Liver (tissue), 9 donors: ENCODE results near the gene GNG4. TPM values are rescaled to one million over a fixed set of nuclear protein-coding genes. Genes with fewer than 3 reads are reported as not detected.

Experiments
- DNase-seq: peaks from one replicate; pipeline ENCODE4 v3.0.0-alpha.2; 2017; ENCODE audit warnings: low spot score
- H3K27ac ChIP-seq, 2 donors: one replicate each; pipeline ENCODE4 v1.7.0; 2013; ENCODE audit warnings: inconsistent platforms in 2 of 2, low read length in 2 of 2, control low read depth in 1 of 2, low read depth in 1 of 2, mild to moderate bottlenecking in 1 of 2
- H3K27me3 ChIP-seq, 4 donors: one replicate each; pipeline versions ENCODE4 v1.6.1 to v1.7.0; 2013; ENCODE audit warnings: low read length in 3 of 4, inconsistent platforms in 1 of 4, mild to moderate bottlenecking in 1 of 4, moderate library complexity in 1 of 4; ENCODE audit not compliant: control insufficient read depth in 4 of 4, insufficient read depth in 4 of 4
- H3K36me3 ChIP-seq, 4 donors: one replicate each; pipeline versions ENCODE4 v1.6.1 to v1.7.0; 2013; ENCODE audit warnings: low read length in 3 of 4, mild to moderate bottlenecking in 3 of 4, low read depth in 1 of 4, moderate library complexity in 1 of 4; ENCODE audit not compliant: control insufficient read depth in 4 of 4, insufficient read depth in 3 of 4
- H3K4me1 ChIP-seq, 4 donors: one replicate each; pipeline versions ENCODE4 v1.6.1 to v1.7.0; 2013; ENCODE audit warnings: low read length in 3 of 4, mild to moderate bottlenecking in 3 of 4, moderate library complexity in 1 of 4; ENCODE audit not compliant: control insufficient read depth in 4 of 4, insufficient read depth in 4 of 4
- H3K4me3 ChIP-seq, 3 donors: one replicate each; pipeline versions ENCODE4 v1.6.1 to v1.7.0; 2013; ENCODE audit warnings: low read length in 3 of 3, control low read depth in 1 of 3, low read depth in 1 of 3, mild to moderate bottlenecking in 1 of 3
- H3K9ac ChIP-seq, 2 donors: one replicate each; pipeline ENCODE4 v1.7.0; 2013; ENCODE audit warnings: low read length in 2 of 2, mild to moderate bottlenecking in 2 of 2, moderate library complexity in 2 of 2, control low read depth in 1 of 2, low read depth in 1 of 2
- H3K9me3 ChIP-seq, 4 donors: one replicate each; pipeline versions ENCODE4 v1.6.1 to v1.7.0; 2013; ENCODE audit warnings: low read length in 3 of 4; ENCODE audit not compliant: control insufficient read depth in 4 of 4
- EGR1 ChIP-seq, 2 donors: IDR thresholded peaks; 2 replicates each; pipeline ENCODE4 v1.6.1; 2016 to 2018; ENCODE audit warnings: antibody characterized with exemption in 2 of 2, low read depth in 2 of 2
- FOXA1 ChIP-seq: IDR thresholded peaks from 2 replicates; pipeline ENCODE4 v1.6.1; 2016; ENCODE audit warnings: antibody characterized with exemption
- FOXA2 ChIP-seq: IDR thresholded peaks from 2 replicates; pipeline ENCODE4 v1.6.1; 2016; ENCODE audit warnings: antibody characterized with exemption
- GABPA ChIP-seq, 2 donors: IDR thresholded peaks in 1 of 2; conservative IDR thresholded peaks in 1 of 2; 2 replicates each; pipeline ENCODE4 v1.6.1; 2016; ENCODE audit warnings: antibody characterized with exemption in 2 of 2, mild to moderate bottlenecking in 1 of 2, moderate library complexity in 1 of 2
- HNF4A ChIP-seq, 2 donors: conservative IDR thresholded peaks; 2 replicates each; pipeline ENCODE4 v1.6.1; 2016; ENCODE audit warnings: antibody characterized with exemption in 2 of 2, mild to moderate bottlenecking in 2 of 2
- JUND ChIP-seq, 2 donors: IDR thresholded peaks; 2 replicates each; pipeline ENCODE4 v1.6.1; 2016; ENCODE audit warnings: antibody characterized with exemption in 2 of 2
- RAD21 ChIP-seq, 2 donors: IDR thresholded peaks; 2 replicates each; pipeline ENCODE4 v1.6.1; 2016; ENCODE audit warnings: antibody characterized with exemption in 2 of 2, mild to moderate bottlenecking in 2 of 2
- RXRA ChIP-seq, 2 donors: IDR thresholded peaks; 2 replicates each; pipeline ENCODE4 v1.6.1; 2017 to 2018; ENCODE audit warnings: antibody characterized with exemption in 2 of 2, mild to moderate bottlenecking in 1 of 2
- SP1 ChIP-seq: IDR thresholded peaks from 2 replicates; pipeline ENCODE4 v1.6.1; 2018; ENCODE audit warnings: antibody characterized with exemption, mild to moderate bottlenecking
- YY1 ChIP-seq: IDR thresholded peaks from 2 replicates; pipeline ENCODE4 v1.6.1; 2016; ENCODE audit warnings: antibody characterized with exemption, mild to moderate bottlenecking
- WGBS: extraction: QIAGEN DNeasy Blood & Tissue Kit; methylation state at CpG from one replicate; pipeline ENCODE4 v1.1.7; 2013; 5-methylcytosine and 5-hydroxymethylcytosine counted together
- polyA plus RNA-seq, 2 donors: library from polyadenylated mRNA; stranded (reverse) in 1 of 2; unstranded in 1 of 2; fragments of 200-250 nt in 1 of 2; fragments of >200 nt in 1 of 2; fragmentation: Nextera tagmentation in 1 of 2; extraction: Ambion mirVana in 1 of 2; gene quantifications; one replicate each; pipeline versions ENCODE4 v1.2.1 to v1.2.3, GENCODE V29; 2013 to 2015
- total RNA-seq, 2 donors: library from RNA; depleted of rRNA; stranded (reverse); fragments of >200 nt; gene quantifications; one replicate each; pipeline ENCODE4 v1.2.3, GENCODE V29; 2014
- TF ChIP-seq, protein P1 (sequence below): IDR thresholded peaks from 2 replicates; pipeline ENCODE4 v1.6.1; 2016; ENCODE audit warnings: antibody characterized with exemption
- TF ChIP-seq, protein P2 (sequence below): fragments of 150-350 bp; IDR thresholded peaks from 2 replicates; pipeline ENCODE4 v1.5.1; 2017; ENCODE audit warnings: improper control_type of control experiment, low read depth, low read length; ENCODE audit not compliant: missing input control
- TF ChIP-seq, protein P3 (sequence below): IDR thresholded peaks from 2 replicates; pipeline ENCODE4 v1.6.1; 2016; ENCODE audit warnings: antibody characterized with exemption, mild to moderate bottlenecking
- TF ChIP-seq, protein P4 (sequence below): IDR thresholded peaks from 2 replicates; pipeline ENCODE4 v1.6.1; 2016; ENCODE audit warnings: antibody characterized with exemption
- donor health status: healthy.
- donor health status: healthy.
- donor health status: healthy.
- donor health status: healthy.
- donor health status: healthy.

Gene GNG4
- total and polyA plus RNA-seq, 4 donors = 0.65 TPM; not detected in 3

DNA sequence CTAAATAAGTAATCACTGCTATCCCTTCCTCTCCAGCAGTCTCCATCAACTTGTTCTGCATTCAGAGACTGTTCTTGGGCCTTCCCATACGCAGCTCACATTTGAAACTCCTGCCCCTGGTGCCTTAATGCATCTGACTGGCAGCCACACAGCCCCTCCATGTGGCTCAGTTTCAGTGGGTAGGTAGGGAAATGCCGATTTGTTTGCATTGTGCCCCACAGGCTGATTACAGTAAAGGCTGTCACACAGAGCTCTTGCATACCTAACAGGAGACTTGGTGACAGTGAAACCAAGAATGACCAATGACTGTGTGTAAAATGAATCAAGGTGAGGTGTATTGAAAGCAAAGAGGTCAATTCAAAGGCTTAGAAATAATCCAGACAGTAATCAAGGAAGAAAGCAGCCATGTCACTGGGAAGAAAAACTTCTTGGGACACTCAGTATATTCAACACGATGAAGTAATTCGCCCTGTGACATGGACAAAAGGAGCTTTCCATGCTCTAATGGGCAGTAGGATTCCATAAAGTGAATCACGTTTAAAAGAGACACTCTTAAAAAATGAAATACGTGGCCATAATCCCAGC is 132.6 kb downstream of the GNG4 start (continued):
- TF ChIP-seq, protein P1, sequence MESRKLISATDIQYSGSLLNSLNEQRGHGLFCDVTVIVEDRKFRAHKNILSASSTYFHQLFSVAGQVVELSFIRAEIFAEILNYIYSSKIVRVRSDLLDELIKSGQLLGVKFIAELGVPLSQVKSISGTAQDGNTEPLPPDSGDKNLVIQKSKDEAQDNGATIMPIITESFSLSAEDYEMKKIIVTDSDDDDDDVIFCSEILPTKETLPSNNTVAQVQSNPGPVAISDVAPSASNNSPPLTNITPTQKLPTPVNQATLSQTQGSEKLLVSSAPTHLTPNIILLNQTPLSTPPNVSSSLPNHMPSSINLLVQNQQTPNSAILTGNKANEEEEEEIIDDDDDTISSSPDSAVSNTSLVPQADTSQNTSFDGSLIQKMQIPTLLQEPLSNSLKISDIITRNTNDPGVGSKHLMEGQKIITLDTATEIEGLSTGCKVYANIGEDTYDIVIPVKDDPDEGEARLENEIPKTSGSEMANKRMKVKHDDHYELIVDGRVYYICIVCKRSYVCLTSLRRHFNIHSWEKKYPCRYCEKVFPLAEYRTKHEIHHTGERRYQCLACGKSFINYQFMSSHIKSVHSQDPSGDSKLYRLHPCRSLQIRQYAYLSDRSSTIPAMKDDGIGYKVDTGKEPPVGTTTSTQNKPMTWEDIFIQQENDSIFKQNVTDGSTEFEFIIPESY = no peak

DNA sequence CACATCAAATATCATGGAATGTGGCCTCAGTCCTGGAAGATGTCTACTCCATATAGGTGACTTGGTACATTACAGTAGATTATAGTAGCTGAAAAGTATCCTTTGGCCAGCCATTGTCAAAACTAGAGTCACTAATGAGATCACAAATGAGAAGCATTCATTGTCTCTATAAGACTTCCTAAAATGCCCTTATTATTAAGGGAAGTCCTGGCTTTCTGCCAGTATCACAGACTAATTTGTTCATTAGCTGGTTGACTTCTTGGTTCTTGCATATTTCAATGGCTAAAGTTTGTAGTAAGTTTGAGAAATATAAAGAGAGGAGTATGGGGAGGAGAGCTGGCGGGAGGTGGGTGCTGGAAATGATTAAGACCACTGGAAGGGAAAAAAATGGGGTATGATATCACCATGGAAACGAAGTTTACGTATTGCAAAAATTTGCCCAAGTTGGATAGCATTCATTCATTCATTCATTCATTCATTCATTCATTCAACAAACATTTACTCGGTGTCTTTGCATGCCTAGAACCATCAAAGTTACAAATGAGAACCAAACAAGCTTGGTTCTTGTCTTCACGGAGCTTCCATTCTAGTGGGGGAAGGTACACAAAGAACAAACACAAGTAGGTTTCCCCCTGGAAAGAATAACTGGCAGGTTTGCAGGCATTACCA is 133.6 kb downstream of the GNG4 start:
- Histone ChIP-seq H3K9ac (no peak overlapping the region), H3K36me3 (no peaks in the 10 kb centered on the region), H3K4me1 (no peaks in the 10 kb centered on the region), H3K27me3 (no peaks in the 10 kb centered on the region), H3K4me3 (no peak overlapping the region), H3K9me3 (no peaks in the 10 kb centered on the region), H3K27ac (no peak overlapping the region)
- no peak for DNase-seq
- WGBS = 92% methylated on average over 5 of the region's 5 CpGs
- no peak for TF ChIP-seq HNF4A (conservative IDR thresholded peaks at IDR 0.05)
- TF ChIP-seq, protein P1 = no peak
- no peak for TF ChIP-seq YY1

DNA sequence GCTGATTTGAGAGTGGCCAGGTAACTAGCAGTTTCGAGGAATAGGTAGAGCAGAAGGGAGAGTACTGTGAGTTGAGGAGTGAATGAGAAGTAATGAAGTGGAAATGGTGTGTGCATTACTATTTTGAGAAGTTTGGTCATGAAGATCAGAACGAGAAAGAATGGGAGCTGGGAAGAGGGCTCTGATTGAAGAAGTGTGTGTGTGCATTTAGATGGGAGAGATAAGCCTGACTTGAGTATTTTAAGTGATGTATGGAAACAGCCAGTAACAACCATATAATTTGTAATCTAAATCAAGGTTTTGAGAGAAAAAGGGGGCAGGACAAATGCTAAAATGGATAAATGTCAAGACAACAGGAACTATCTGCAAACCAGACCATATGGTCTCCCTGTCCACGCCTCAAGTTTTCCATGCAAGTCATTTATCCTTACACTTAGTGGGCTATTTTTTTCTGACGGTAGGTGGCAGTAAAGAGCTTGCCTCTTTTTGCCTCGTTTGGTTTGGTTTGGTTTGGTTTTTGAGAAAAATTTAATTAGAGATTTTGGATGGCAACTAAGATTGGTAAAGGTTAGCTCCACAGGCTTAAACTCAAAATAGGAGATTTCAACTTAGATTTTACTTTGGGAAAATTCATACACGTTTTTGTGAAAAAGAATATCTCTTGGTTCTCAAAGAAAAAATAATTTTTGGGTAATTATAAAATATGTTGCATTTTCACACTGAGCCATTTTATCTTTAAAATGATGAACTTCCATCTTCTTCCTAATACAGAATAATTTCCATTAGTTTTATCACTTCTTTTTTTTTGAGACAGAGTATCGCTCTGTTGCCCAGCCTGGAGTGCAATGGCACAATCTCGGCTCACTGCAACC is 135.9 kb downstream of the GNG4 start:
- TF ChIP-seq JUND (IDR thresholded peaks at IDR 0.05) = no peak
- TF ChIP-seq, protein P2, sequence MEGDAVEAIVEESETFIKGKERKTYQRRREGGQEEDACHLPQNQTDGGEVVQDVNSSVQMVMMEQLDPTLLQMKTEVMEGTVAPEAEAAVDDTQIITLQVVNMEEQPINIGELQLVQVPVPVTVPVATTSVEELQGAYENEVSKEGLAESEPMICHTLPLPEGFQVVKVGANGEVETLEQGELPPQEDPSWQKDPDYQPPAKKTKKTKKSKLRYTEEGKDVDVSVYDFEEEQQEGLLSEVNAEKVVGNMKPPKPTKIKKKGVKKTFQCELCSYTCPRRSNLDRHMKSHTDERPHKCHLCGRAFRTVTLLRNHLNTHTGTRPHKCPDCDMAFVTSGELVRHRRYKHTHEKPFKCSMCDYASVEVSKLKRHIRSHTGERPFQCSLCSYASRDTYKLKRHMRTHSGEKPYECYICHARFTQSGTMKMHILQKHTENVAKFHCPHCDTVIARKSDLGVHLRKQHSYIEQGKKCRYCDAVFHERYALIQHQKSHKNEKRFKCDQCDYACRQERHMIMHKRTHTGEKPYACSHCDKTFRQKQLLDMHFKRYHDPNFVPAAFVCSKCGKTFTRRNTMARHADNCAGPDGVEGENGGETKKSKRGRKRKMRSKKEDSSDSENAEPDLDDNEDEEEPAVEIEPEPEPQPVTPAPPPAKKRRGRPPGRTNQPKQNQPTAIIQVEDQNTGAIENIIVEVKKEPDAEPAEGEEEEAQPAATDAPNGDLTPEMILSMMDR = peak; percentile 92
- no peak for TF ChIP-seq GABPA (IDR thresholded peaks at IDR 0.05 in 1 of 2, conservative IDR thresholded peaks at IDR 0.05 in 1 of 2)
- TF ChIP-seq RAD21 (IDR thresholded peaks at IDR 0.05) = peak; percentile 94
- TF ChIP-seq, protein P1 = no peak
- no peak for TF ChIP-seq EGR1 (IDR thresholded peaks at IDR 0.05; ENCODE audit: low read depth in 2 of 2)
- TF ChIP-seq SP1 = no peak
- no peak for TF ChIP-seq YY1
- no peak for TF ChIP-seq FOXA2
- no peak for TF ChIP-seq RXRA (IDR thresholded peaks at IDR 0.05)
- no peak for TF ChIP-seq FOXA1
- TF ChIP-seq, protein P3, sequence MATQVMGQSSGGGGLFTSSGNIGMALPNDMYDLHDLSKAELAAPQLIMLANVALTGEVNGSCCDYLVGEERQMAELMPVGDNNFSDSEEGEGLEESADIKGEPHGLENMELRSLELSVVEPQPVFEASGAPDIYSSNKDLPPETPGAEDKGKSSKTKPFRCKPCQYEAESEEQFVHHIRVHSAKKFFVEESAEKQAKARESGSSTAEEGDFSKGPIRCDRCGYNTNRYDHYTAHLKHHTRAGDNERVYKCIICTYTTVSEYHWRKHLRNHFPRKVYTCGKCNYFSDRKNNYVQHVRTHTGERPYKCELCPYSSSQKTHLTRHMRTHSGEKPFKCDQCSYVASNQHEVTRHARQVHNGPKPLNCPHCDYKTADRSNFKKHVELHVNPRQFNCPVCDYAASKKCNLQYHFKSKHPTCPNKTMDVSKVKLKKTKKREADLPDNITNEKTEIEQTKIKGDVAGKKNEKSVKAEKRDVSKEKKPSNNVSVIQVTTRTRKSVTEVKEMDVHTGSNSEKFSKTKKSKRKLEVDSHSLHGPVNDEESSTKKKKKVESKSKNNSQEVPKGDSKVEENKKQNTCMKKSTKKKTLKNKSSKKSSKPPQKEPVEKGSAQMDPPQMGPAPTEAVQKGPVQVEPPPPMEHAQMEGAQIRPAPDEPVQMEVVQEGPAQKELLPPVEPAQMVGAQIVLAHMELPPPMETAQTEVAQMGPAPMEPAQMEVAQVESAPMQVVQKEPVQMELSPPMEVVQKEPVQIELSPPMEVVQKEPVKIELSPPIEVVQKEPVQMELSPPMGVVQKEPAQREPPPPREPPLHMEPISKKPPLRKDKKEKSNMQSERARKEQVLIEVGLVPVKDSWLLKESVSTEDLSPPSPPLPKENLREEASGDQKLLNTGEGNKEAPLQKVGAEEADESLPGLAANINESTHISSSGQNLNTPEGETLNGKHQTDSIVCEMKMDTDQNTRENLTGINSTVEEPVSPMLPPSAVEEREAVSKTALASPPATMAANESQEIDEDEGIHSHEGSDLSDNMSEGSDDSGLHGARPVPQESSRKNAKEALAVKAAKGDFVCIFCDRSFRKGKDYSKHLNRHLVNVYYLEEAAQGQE = no peak
- TF ChIP-seq, protein P4, sequence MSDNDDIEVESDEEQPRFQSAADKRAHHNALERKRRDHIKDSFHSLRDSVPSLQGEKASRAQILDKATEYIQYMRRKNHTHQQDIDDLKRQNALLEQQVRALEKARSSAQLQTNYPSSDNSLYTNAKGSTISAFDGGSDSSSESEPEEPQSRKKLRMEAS = no peak
- WGBS = 39% methylated on average over 8 of the region's 8 CpGs
- H3K36me3 ChIP-seq = no peaks in the 10 kb centered on the region
- no peaks in the 10 kb centered on the region for H3K4me1 ChIP-seq
- no peaks in the 10 kb centered on the region for H3K9me3 ChIP-seq
- H3K4me3 ChIP-seq = no peak overlapping the region
- H3K27ac ChIP-seq = no peak overlapping the region
- no peak overlapping the region for H3K9ac ChIP-seq
- no peaks in the 10 kb centered on the region for H3K27me3 ChIP-seq
- DNase-seq = no peak
